ENCODE data around the gene UBE2H. TPM values are rescaled to one million over a fixed set of nuclear protein-coding genes. Genes with fewer than 3 reads are reported as not detected.

The UBE2H gene
- total and polyA plus RNA-seq, 12 donors = 26.0 to 222 (median 159) TPM

GRCh38 chr7:129939881-129940280, 12.9 kb downstream of the UBE2H start:
- Histone ChIP-seq H3K27ac (peak overlapping the region in 4 of 10 donors; percentile 19 to 70 (median 38)), H3K4me1 (peaks cover 0 to 51% (median 22%) of the 10 kb centered on the region in 9 donors), H3K9me3 (peaks cover 0 to 3% (median 0%) of the 10 kb centered on the region in 11 donors), H3K36me3 (peaks cover 0 to 54% (median 0%) of the 10 kb centered on the region in 9 donors), H3K27me3 (no peaks in the 10 kb centered on the region), H3K4me3 (no peak overlapping the region)
- ATAC-seq (peak in 3 of 8 donors; percentile 50 to 66 (median 65)), DNase-seq (no peak)
- no peak for TF ChIP-seq CTCF (IDR thresholded peaks at IDR 0.05)
- intact Hi-C loops (cut with DNase I) = no loop called here
- WGBS, 2 donors = 74 to 78% methylated on average over 4 of the region's 4 CpGs

- WGBS, 2 donors = 73 to 75% methylated on average over 3 of the region's 3 CpGs
- Histone ChIP-seq H3K4me1 (peaks cover 0 to 11% (median 5%) of the 10 kb centered on the region in 9 donors), H3K4me3 (no peak overlapping the region), H3K27me3 (no peaks in the 10 kb centered on the region), H3K36me3 (peaks cover 0 to 64% (median 2%) of the 10 kb centered on the region in 9 donors), H3K9me3 (no peaks in the 10 kb centered on the region), H3K27ac (no peak overlapping the region)
- intact Hi-C loops (cut with DNase I) = no loop called here
- DNase-seq (no peak), ATAC-seq (no peak)
- TF ChIP-seq CTCF (IDR thresholded peaks at IDR 0.05) = no peak
These were observed 19.1 kb downstream of the UBE2H start for GRCh38 chr7:129933627-129934026.

GRCh38 chr7:129926618-129927017, 26.1 kb downstream of the UBE2H start:
- intact Hi-C loops (cut with DNase I) = no loop called here

GRCh38 chr7:129925416-129926002, 27.3 kb downstream of the UBE2H start:
- intact Hi-C loops (cut with DNase I) = no loop called here
- peak overlapping the region in 6 of 10 donors; percentile 15 to 63 (median 42) for H3K27ac ChIP-seq
- no peaks in the 10 kb centered on the region for H3K27me3 ChIP-seq
- 38 to 54% methylated on average over 8 of the region's 8 CpGs for WGBS, 2 donors
- TF ChIP-seq CTCF (IDR thresholded peaks at IDR 0.05) = no peak
- DNase-seq = peak in 1 of 2 donors; percentile 38
- peaks cover 0 to 64% (median 36%) of the 10 kb centered on the region in 9 donors for H3K4me1 ChIP-seq
- no peaks in the 10 kb centered on the region for H3K9me3 ChIP-seq
- H3K4me3 ChIP-seq = no peak overlapping the region
- peak; percentile 49 to 91 (median 75) for ATAC-seq
- peaks cover 0 to 74% (median 4%) of the 10 kb centered on the region in 9 donors for H3K36me3 ChIP-seq

More at GRCh38 chr7:129926618-129927017, 26.1 kb downstream of the UBE2H start:
- H3K9me3 ChIP-seq = no peaks in the 10 kb centered on the region
- 94 to 97% methylated on average over 3 of the region's 3 CpGs for WGBS, 2 donors
- no peak overlapping the region for H3K27ac ChIP-seq
- no peaks in the 10 kb centered on the region for H3K27me3 ChIP-seq
- peaks cover 0 to 68% (median 4%) of the 10 kb centered on the region in 9 donors for H3K36me3 ChIP-seq
- DNase-seq (no peak), ATAC-seq (no peak)
- H3K4me1 ChIP-seq = peaks cover 0 to 57% (median 35%) of the 10 kb centered on the region in 9 donors
- H3K4me3 ChIP-seq = no peak overlapping the region
- no peak for TF ChIP-seq CTCF (IDR thresholded peaks at IDR 0.05)
